HEK293 (cell line): ENCODE results near the gene FBXL7.

ENCODE experiments used
- CTCF ChIA-PET: fragments of 350-600 bp; formaldehyde crosslinking; extraction: SDS; loops from one replicate; lab custom pipeline; 2021; ENCODE audit warnings: antibody characterized with exemption; lab: Yijun Ruan, JAX
- POLR2A ChIA-PET: fragments of 300-600 bp; formaldehyde crosslinking; extraction: SDS; loops from one replicate; lab custom pipeline; 2020; ENCODE audit warnings: antibody characterized with exemption, inconsistent platforms; lab: Yijun Ruan, JAX
- H3K27ac ChIP-seq: fragments of 200-500 bp; sonication (Bioruptor generic); 2 replicates; pipeline ENCODE4 v1.5.1; 2014; ENCODE audit warnings: low read depth, low read length, control low read depth, inconsistent platforms; ENCODE audit errors: extremely low read depth
- H3K36me3 ChIP-seq, 2 experiments: fragments of 200-500 bp in 1 of 2; sonication (Bioruptor generic) in 1 of 2; 1 replicate in 1 of 2; 2 replicates in 1 of 2; pipeline ENCODE4 v1.5.1; 2014 to 2017; ENCODE audit warnings: inconsistent platforms in 2 of 2, low read length in 2 of 2; ENCODE audit not compliant: control insufficient read depth in 2 of 2, insufficient read depth in 1 of 2
- H3K4me1 ChIP-seq: fragments of 200-500 bp; sonication (Bioruptor generic); 2 replicates; pipeline ENCODE4 v1.5.1; 2014; ENCODE audit warnings: mild to moderate bottlenecking, low read length, inconsistent platforms; ENCODE audit not compliant: control insufficient read depth, insufficient read depth
- H3K4me3 ChIP-seq: 2 replicates; pipeline ENCODE4 v1.5.1; 2011; ENCODE audit warnings: low read depth, mild to moderate bottlenecking, control low read depth, low read length, moderate library complexity
- H3K9me3 ChIP-seq: fragments of 200-500 bp; sonication (Bioruptor generic); 2 replicates; pipeline ENCODE4 v1.5.1; 2014; ENCODE audit warnings: low read depth, low read length, inconsistent platforms; ENCODE audit not compliant: control insufficient read depth, insufficient read depth
- AEBP2 ChIP-seq: fragments of 450-650 bp; formaldehyde crosslinking; IDR thresholded peaks from 2 replicates; pipeline ENCODE4 v1.5.1; 2016; ENCODE audit warnings: missing biosample characterization, missing genetic modification characterization, borderline replicate concordance
- KLF1 ChIP-seq: fragments of 450-650 bp; formaldehyde crosslinking; IDR thresholded peaks from 2 replicates; pipeline ENCODE4 v1.5.1; 2016; ENCODE audit warnings: missing biosample characterization, missing genetic modification characterization
- REST ChIP-seq: fragments of 450-650 bp; formaldehyde crosslinking; IDR thresholded peaks from 2 replicates; pipeline ENCODE4 v1.5.1; 2016; ENCODE audit warnings: missing biosample characterization, missing genetic modification characterization
- SP2 ChIP-seq: fragments of 450-650 bp; formaldehyde crosslinking; IDR thresholded peaks from 2 replicates; pipeline ENCODE4 v1.5.1; 2016; ENCODE audit warnings: missing biosample characterization, missing genetic modification characterization
- TSHZ1 ChIP-seq: fragments of 450-650 bp; formaldehyde crosslinking; IDR thresholded peaks from 2 replicates; pipeline ENCODE4 v1.5.1; 2016; ENCODE audit warnings: missing biosample characterization, missing genetic modification characterization, borderline replicate concordance
- YY2 ChIP-seq: fragments of 450-650 bp; formaldehyde crosslinking; IDR thresholded peaks from 2 replicates; pipeline ENCODE4 v1.5.1; 2016; ENCODE audit warnings: missing biosample characterization, missing genetic modification characterization
- ZBTB26 ChIP-seq: fragments of 450-650 bp; formaldehyde crosslinking; optimal IDR thresholded peaks from 2 replicates; pipeline ENCODE3; 2016; ENCODE audit warnings: missing biosample characterization, mild to moderate bottlenecking, missing genetic modification characterization
- ZFP69B ChIP-seq: fragments of 450-650 bp; formaldehyde crosslinking; IDR thresholded peaks from 2 replicates; pipeline ENCODE4 v1.5.1; 2016; ENCODE audit warnings: missing biosample characterization, missing genetic modification characterization
- ZNF221 ChIP-seq: fragments of 450-650 bp; formaldehyde crosslinking; IDR thresholded peaks from 2 replicates; pipeline ENCODE4 v1.5.1; 2017; ENCODE audit warnings: missing biosample characterization, missing genetic modification characterization, borderline replicate concordance
- ZNF239 ChIP-seq: fragments of 450-650 bp; formaldehyde crosslinking; IDR thresholded peaks from 2 replicates; pipeline ENCODE4 v1.5.1; 2016; ENCODE audit warnings: missing biosample characterization, missing genetic modification characterization
- ZNF274 ChIP-seq, 2 experiments: fragments of 200-500 bp in 1 of 2; fragments of 450-650 bp in 1 of 2; sonication (Bioruptor generic) in 1 of 2; formaldehyde crosslinking in 1 of 2; IDR thresholded peaks; 2 replicates each; pipeline versions ENCODE4 v1.5.1 to v1.6.1; 2014 to 2016; ENCODE audit warnings: borderline replicate concordance in 1 of 2, inconsistent platforms in 1 of 2, low read length in 1 of 2, missing biosample characterization in 1 of 2, missing genetic modification characterization in 1 of 2
- ZNF350 ChIP-seq: fragments of 450-650 bp; formaldehyde crosslinking; IDR thresholded peaks from 2 replicates; pipeline ENCODE4 v1.5.0; 2017; ENCODE audit warnings: missing biosample characterization, mild to moderate bottlenecking, missing genetic modification characterization
- ZNF416 ChIP-seq: fragments of 450-650 bp; formaldehyde crosslinking; IDR thresholded peaks from 2 replicates; pipeline ENCODE4 v1.5.1; 2016; ENCODE audit warnings: missing biosample characterization, missing genetic modification characterization
- ZNF426 ChIP-seq: fragments of 450-650 bp; formaldehyde crosslinking; IDR thresholded peaks from 2 replicates; pipeline ENCODE4 v1.5.1; 2017; ENCODE audit warnings: missing biosample characterization, missing genetic modification characterization, mild to moderate bottlenecking, inconsistent platforms, moderate library complexity
- ZNF449 ChIP-seq: fragments of 450-650 bp; formaldehyde crosslinking; IDR thresholded peaks from 2 replicates; pipeline ENCODE4 v1.5.1; 2017; ENCODE audit warnings: missing biosample characterization, mild to moderate bottlenecking, missing genetic modification characterization, moderate library complexity
- ZNF555 ChIP-seq: fragments of 450-650 bp; formaldehyde crosslinking; conservative IDR thresholded peaks from 2 replicates; pipeline ENCODE4 v1.5.1; 2017; ENCODE audit warnings: missing biosample characterization, mild to moderate bottlenecking, missing genetic modification characterization, inconsistent platforms
- ZNF560 ChIP-seq: fragments of 450-650 bp; formaldehyde crosslinking; IDR thresholded peaks from 2 replicates; pipeline ENCODE4 v1.5.1; 2017; ENCODE audit warnings: missing biosample characterization, missing genetic modification characterization, borderline replicate concordance
- ZNF677 ChIP-seq: fragments of 450-650 bp; IDR thresholded peaks from 2 replicates; pipeline ENCODE4 v1.5.0; 2018; ENCODE audit warnings: missing biosample characterization, mild to moderate bottlenecking, missing genetic modification characterization, moderate library complexity
- ZNF701 ChIP-seq: fragments of 450-650 bp; formaldehyde crosslinking; IDR thresholded peaks from 2 replicates; pipeline ENCODE4 v1.5.1; 2016; ENCODE audit warnings: missing biosample characterization, missing genetic modification characterization
- ZNF704 ChIP-seq: fragments of 450-650 bp; formaldehyde crosslinking; IDR thresholded peaks from 2 replicates; pipeline ENCODE4 v1.5.1; 2016; ENCODE audit warnings: missing biosample characterization, missing genetic modification characterization
- ZSCAN23 ChIP-seq: fragments of 450-650 bp; formaldehyde crosslinking; IDR thresholded peaks from 2 replicates; pipeline ENCODE4 v1.5.1; 2016; ENCODE audit warnings: missing biosample characterization, missing genetic modification characterization
- ZSCAN30 ChIP-seq: fragments of 450-650 bp; IDR thresholded peaks from 2 replicates; pipeline ENCODE4 v1.5.1; 2018; ENCODE audit warnings: missing biosample characterization, mild to moderate bottlenecking, missing genetic modification characterization, moderate library complexity

FBXL7 gene

GRCh38 chr5:15768936-15769335 lies 269.0 kb downstream of the FBXL7 start:
- H3K4me3 ChIP-seq = no peak overlapping the region
- ChIA-PET CTCF (interaction anchor here (1.1 kb wide), 1 partner anchor 12 kb away, joined by 3 read pairs; no protein-coding TSS in a partner anchor), POLR2A (no interaction called here)
- no peaks in the 10 kb centered on the region for H3K4me1 ChIP-seq
- H3K9me3 ChIP-seq = no peaks in the 10 kb centered on the region
- TF ChIP-seq ZNF677 (no peak), ZNF701 (tag by site-specific recombination) (no peak), ZSCAN30 (tag by site-specific recombination) (no peak), ZNF449 (tag by site-specific recombination) (no peak), ZSCAN23 (tag by site-specific recombination) (no peak), ZNF426 (tag by site-specific recombination) (no peak), AEBP2 (no peak), ZNF560 (tag by site-specific recombination) (no peak), ZNF704 (tag by site-specific recombination) (no peak), ZNF274 (IDR thresholded peaks at IDR 0.05; ENCODE audit: low read length) (no peak), ZNF274 (tag by site-specific recombination; IDR thresholded peaks at IDR 0.05; ENCODE audit: borderline replicate concordance) (no peak), ZNF350 (no peak), KLF1 (tag by site-specific recombination) (no peak), ZFP69B (tag by site-specific recombination) (no peak), YY2 (tag by site-specific recombination) (no peak), SP2 (tag by site-specific recombination) (no peak), ZNF555 (tag by site-specific recombination) (no peak)
- no peak overlapping the region for H3K27ac ChIP-seq
- no peaks in the 10 kb centered on the region for H3K36me3 ChIP-seq

GRCh38 chr5:15772131-15772530 lies 272.2 kb downstream of the FBXL7 start:
- H3K4me1 ChIP-seq = no peaks in the 10 kb centered on the region
- no peaks in the 10 kb centered on the region for H3K9me3 ChIP-seq
- H3K4me3 ChIP-seq = no peak overlapping the region
- POLR2A ChIA-PET = no interaction called here
- H3K36me3 ChIP-seq = no peaks in the 10 kb centered on the region
- CTCF ChIA-PET = interaction anchor here (0.6 kb wide), 1 partner anchor 1420 kb away, joined by 3 read pairs; no protein-coding TSS in a partner anchor
- H3K27ac ChIP-seq = no peak overlapping the region
- TF ChIP-seq ZNF416 (no peak), ZNF221 (tag by site-specific recombination) (no peak), REST (tag by site-specific recombination) (no peak), ZBTB26 (no peak), ZNF239 (tag by site-specific recombination) (no peak), TSHZ1 (no peak)
